ENCODE data around the gene WSCD2.

GRCh38 chr12:108104657-108105056 is 24.4 kb upstream of the WSCD2 start:
- TF ChIP-seq CTCF (IDR thresholded peaks at IDR 0.05; ENCODE audit: poor library complexity, severe bottlenecking) (no peak), EZH2 (IDR thresholded peaks at IDR 0.05; ENCODE audit: borderline replicate concordance, insufficient read depth, low read length, poor library complexity, severe bottlenecking) (no peak), RAD21 (conservative IDR thresholded peaks at IDR 0.05) (no peak), POLR2AphosphoS5 (IDR thresholded peaks at IDR 0.05) (no peak), EP300 (conservative IDR thresholded peaks at IDR 0.05; ENCODE audit: poor library complexity, severe bottlenecking) (no peak), TAF1 (IDR thresholded peaks at IDR 0.05; ENCODE audit: low read depth) (no peak), SMC3 (conservative IDR thresholded peaks at IDR 0.05; ENCODE audit: poor library complexity) (no peak)
- TF ChIP-seq, protein P1, sequence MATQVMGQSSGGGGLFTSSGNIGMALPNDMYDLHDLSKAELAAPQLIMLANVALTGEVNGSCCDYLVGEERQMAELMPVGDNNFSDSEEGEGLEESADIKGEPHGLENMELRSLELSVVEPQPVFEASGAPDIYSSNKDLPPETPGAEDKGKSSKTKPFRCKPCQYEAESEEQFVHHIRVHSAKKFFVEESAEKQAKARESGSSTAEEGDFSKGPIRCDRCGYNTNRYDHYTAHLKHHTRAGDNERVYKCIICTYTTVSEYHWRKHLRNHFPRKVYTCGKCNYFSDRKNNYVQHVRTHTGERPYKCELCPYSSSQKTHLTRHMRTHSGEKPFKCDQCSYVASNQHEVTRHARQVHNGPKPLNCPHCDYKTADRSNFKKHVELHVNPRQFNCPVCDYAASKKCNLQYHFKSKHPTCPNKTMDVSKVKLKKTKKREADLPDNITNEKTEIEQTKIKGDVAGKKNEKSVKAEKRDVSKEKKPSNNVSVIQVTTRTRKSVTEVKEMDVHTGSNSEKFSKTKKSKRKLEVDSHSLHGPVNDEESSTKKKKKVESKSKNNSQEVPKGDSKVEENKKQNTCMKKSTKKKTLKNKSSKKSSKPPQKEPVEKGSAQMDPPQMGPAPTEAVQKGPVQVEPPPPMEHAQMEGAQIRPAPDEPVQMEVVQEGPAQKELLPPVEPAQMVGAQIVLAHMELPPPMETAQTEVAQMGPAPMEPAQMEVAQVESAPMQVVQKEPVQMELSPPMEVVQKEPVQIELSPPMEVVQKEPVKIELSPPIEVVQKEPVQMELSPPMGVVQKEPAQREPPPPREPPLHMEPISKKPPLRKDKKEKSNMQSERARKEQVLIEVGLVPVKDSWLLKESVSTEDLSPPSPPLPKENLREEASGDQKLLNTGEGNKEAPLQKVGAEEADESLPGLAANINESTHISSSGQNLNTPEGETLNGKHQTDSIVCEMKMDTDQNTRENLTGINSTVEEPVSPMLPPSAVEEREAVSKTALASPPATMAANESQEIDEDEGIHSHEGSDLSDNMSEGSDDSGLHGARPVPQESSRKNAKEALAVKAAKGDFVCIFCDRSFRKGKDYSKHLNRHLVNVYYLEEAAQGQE (IDR thresholded peaks at IDR 0.05; ENCODE audit: borderline replicate concordance), result no peak

Measured in neural cell (in vitro differentiated cells).